Keratinocyte (primary cell): ENCODE measurements around the gene GRK5. TPM values are rescaled to one million over a fixed set of nuclear protein-coding genes. Genes with fewer than 3 reads are reported as not detected.

ENCODE experiments used
- DNase-seq: peaks from one replicate; pipeline ENCODE4 v3.0.0-alpha.2; 2011; ENCODE audit warnings: low read depth, missing footprints, low spot score
- FAIRE-seq: peaks from 2 replicates; lab custom pipeline; 2011; peaks lifted over from hg19 to GRCh38; lab: Jason Lieb, UNC
- H2AFZ ChIP-seq: 2 replicates; pipeline ENCODE4 v1.6.0; 2012; ENCODE audit warnings: low read length, control low read depth, inconsistent platforms; ENCODE audit not compliant: control insufficient read depth
- H3K27ac ChIP-seq: 2 replicates; pipeline ENCODE4 v1.5.1; 2011; ENCODE audit warnings: low read length; ENCODE audit not compliant: control insufficient read depth, insufficient read depth
- H3K27me3 ChIP-seq: 3 replicates; pipeline ENCODE4 v1.6.0; 2011; ENCODE audit warnings: low read length; ENCODE audit not compliant: control insufficient read depth, insufficient read depth; ENCODE audit errors: extremely low read depth
- H3K36me3 ChIP-seq, 2 experiments: 2 replicates in 1 of 2; 3 replicates in 1 of 2; pipeline ENCODE4 v1.5.1; 2011; ENCODE audit warnings: low read length in 2 of 2, mild to moderate bottlenecking in 1 of 2; ENCODE audit not compliant: control insufficient read depth in 2 of 2, insufficient read depth in 2 of 2; ENCODE audit errors: extremely low read depth in 1 of 2
- H3K4me1 ChIP-seq: 3 replicates; pipeline ENCODE4 v1.5.1; 2011; ENCODE audit warnings: low read length; ENCODE audit not compliant: control insufficient read depth, insufficient read depth; ENCODE audit errors: extremely low read depth
- H3K4me2 ChIP-seq: 3 replicates; pipeline ENCODE4 v1.6.0; 2011; ENCODE audit warnings: low read depth, low read length; ENCODE audit not compliant: control insufficient read depth, insufficient read depth; ENCODE audit errors: extremely low read depth
- H3K4me3 ChIP-seq, 3 experiments: fragments of 200-600 bp in 1 of 3; sonication (generic) in 1 of 3; 2 replicates in 2 of 3; 3 replicates in 1 of 3; pipeline ENCODE4 v1.5.1; 2011 to 2016; ENCODE audit warnings: low read length in 3 of 3, mild to moderate bottlenecking in 3 of 3, control low read depth in 2 of 3, inconsistent platforms in 1 of 3, low read depth in 1 of 3, mixed read lengths in 1 of 3, mixed run types in 1 of 3, moderate library complexity in 1 of 3; ENCODE audit not compliant: control insufficient read depth in 2 of 3, insufficient read depth in 2 of 3; ENCODE audit errors: extremely low read depth in 1 of 3
- H3K79me2 ChIP-seq: 2 replicates; pipeline ENCODE4 v1.6.0; 2012; ENCODE audit warnings: low read length; ENCODE audit not compliant: control insufficient read depth, insufficient read depth
- H3K9ac ChIP-seq: 3 replicates; pipeline ENCODE4 v1.6.0; 2011; ENCODE audit warnings: low read length; ENCODE audit not compliant: control insufficient read depth, insufficient read depth; ENCODE audit errors: extremely low read depth
- H3K9me1 ChIP-seq: 3 replicates; pipeline ENCODE4 v1.6.0; 2011; ENCODE audit warnings: low read length; ENCODE audit not compliant: control insufficient read depth, insufficient read depth; ENCODE audit errors: extremely low read depth
- H3K9me3 ChIP-seq: 2 replicates; pipeline ENCODE4 v1.5.1; 2012; ENCODE audit warnings: low read depth, low read length; ENCODE audit not compliant: control insufficient read depth
- H4K20me1 ChIP-seq: 3 replicates; pipeline ENCODE4 v1.6.0; 2011; ENCODE audit warnings: low read length; ENCODE audit not compliant: control insufficient read depth, insufficient read depth; ENCODE audit errors: extremely low read depth
- EZH2 ChIP-seq: IDR thresholded peaks from one replicate; pipeline ENCODE4 v1.6.1; 2012; ENCODE audit warnings: inconsistent platforms, mild to moderate bottlenecking, low read length, moderate library complexity
- dilution Hi-C: fragments of 300-500 bp; cut with MboI; formaldehyde crosslinking; loops from one replicate; pipeline ENCODE4 v1.7.0; 2020; ENCODE audit warnings: low sequenced_read_pairs; ENCODE audit not compliant: extremely low pct_ligation_motif_present
- polyA plus RNA-seq, 5 experiments: library from polyadenylated mRNA; depleted of rRNA in 3 of 5; stranded (reverse) in 3 of 5; stranded (forward) in 1 of 5; unstranded in 1 of 5; fragments of >200 nt; gene quantifications; 1 replicate in 1 of 5; 2 replicates in 3 of 5; 3 replicates in 1 of 5; pipeline versions ENCODE4 v1.2.1 to v1.2.3, GENCODE V29; 2011 to 2012; ENCODE audit warnings: missing spikeins in 2 of 5, low read depth in 1 of 5, low replicate concordance in 1 of 5
- TF ChIP-seq, protein P1 (sequence below), 3 experiments: IDR thresholded peaks in 1 of 3; conservative IDR thresholded peaks in 1 of 3; optimal IDR thresholded peaks in 1 of 3; 2 replicates in 2 of 3; 3 replicates in 1 of 3; pipeline versions ENCODE3 to v1.5.1; 2011; ENCODE audit warnings: low read length in 3 of 3, mild to moderate bottlenecking in 3 of 3, moderate library complexity in 2 of 3, control low read depth in 1 of 3, inconsistent platforms in 1 of 3; ENCODE audit not compliant: insufficient read depth in 2 of 3; ENCODE audit errors: extremely low read depth in 1 of 3

Gene GRK5
- polyA plus RNA-seq, 1 donor (not counting 4 experiments of a cell fraction or from before 2014, with no cell fraction given): 7.6 TPM

GRCh38 chr10:119263951-119264617 is 56.7 kb downstream of the GRK5 start:
- TF ChIP-seq EZH2: no peak
- TF ChIP-seq, protein P1, sequence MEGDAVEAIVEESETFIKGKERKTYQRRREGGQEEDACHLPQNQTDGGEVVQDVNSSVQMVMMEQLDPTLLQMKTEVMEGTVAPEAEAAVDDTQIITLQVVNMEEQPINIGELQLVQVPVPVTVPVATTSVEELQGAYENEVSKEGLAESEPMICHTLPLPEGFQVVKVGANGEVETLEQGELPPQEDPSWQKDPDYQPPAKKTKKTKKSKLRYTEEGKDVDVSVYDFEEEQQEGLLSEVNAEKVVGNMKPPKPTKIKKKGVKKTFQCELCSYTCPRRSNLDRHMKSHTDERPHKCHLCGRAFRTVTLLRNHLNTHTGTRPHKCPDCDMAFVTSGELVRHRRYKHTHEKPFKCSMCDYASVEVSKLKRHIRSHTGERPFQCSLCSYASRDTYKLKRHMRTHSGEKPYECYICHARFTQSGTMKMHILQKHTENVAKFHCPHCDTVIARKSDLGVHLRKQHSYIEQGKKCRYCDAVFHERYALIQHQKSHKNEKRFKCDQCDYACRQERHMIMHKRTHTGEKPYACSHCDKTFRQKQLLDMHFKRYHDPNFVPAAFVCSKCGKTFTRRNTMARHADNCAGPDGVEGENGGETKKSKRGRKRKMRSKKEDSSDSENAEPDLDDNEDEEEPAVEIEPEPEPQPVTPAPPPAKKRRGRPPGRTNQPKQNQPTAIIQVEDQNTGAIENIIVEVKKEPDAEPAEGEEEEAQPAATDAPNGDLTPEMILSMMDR (optimal IDR thresholded peaks at IDR 0.05 in 1 of 3, IDR thresholded peaks at IDR 0.05 in 1 of 3, conservative IDR thresholded peaks at IDR 0.05 in 1 of 3; ENCODE audit: extremely low read depth in 1 of 3, insufficient read depth in 2 of 3, low read length in 3 of 3): no peak
- Histone ChIP-seq H3K4me3 (no peak overlapping the region), H3K9ac (no peak overlapping the region), H3K36me3 (no peaks in the 10 kb centered on the region), H3K79me2 (no peaks in the 10 kb centered on the region), H2AFZ (no peak overlapping the region), H3K27me3 (no peaks in the 10 kb centered on the region), H3K9me3 (no peaks in the 10 kb centered on the region), H3K4me2 (no peak overlapping the region), H4K20me1 (no peaks in the 10 kb centered on the region), H3K9me1 (no peaks in the 10 kb centered on the region), H3K27ac (no peak overlapping the region), H3K4me1 (no peaks in the 10 kb centered on the region)
- no peak for FAIRE-seq
- dilution Hi-C loops: no loop called here
- DNase-seq: no peak

GRCh38 chr10:119265691-119266090 is 58.3 kb downstream of the GRK5 start:
- Histone ChIP-seq H3K9me3 (no peaks in the 10 kb centered on the region), H3K9me1 (no peaks in the 10 kb centered on the region), H3K27me3 (no peaks in the 10 kb centered on the region), H3K4me3 (no peak overlapping the region), H3K36me3 (no peaks in the 10 kb centered on the region), H3K4me2 (no peak overlapping the region), H2AFZ (no peak overlapping the region), H3K4me1 (no peaks in the 10 kb centered on the region), H3K9ac (no peak overlapping the region), H3K27ac (no peak overlapping the region), H4K20me1 (no peaks in the 10 kb centered on the region), H3K79me2 (no peaks in the 10 kb centered on the region)
- dilution Hi-C loops: no loop called here
- DNase-seq (no peak), FAIRE-seq (no peak)
- TF ChIP-seq, protein P1 (optimal IDR thresholded peaks at IDR 0.05 in 1 of 3, IDR thresholded peaks at IDR 0.05 in 1 of 3, conservative IDR thresholded peaks at IDR 0.05 in 1 of 3; ENCODE audit: extremely low read depth in 1 of 3, insufficient read depth in 2 of 3, low read length in 3 of 3): no peak
- TF ChIP-seq EZH2: no peak
